ENCODE results near the gene SLC1A2. TPM values are rescaled to one million over a fixed set of nuclear protein-coding genes. Genes with fewer than 3 reads are reported as not detected.

The SLC1A2 gene
- total RNA-seq, 1 experiment from 2014 or later, result 0.50 TPM

GRCh38 chr11:35454362-35454761 lies 35.0 kb upstream of the SLC1A2 start:
- no peak overlapping the region for H2BK15ac ChIP-seq (ENCODE audit: low read depth, low read length)
- no peak overlapping the region for H3K18ac ChIP-seq (ENCODE audit: insufficient read length, low read depth, low read length)
- no peak overlapping the region for H2BK120ac ChIP-seq (ENCODE audit: low read depth, low read length, poor library complexity, severe bottlenecking)
- H4K8ac ChIP-seq (replicated peaks; ENCODE audit: insufficient read length, low read depth, low read length), result no peak overlapping the region
- TF ChIP-seq CTCF (conservative IDR thresholded peaks at IDR 0.05), result no peak
- no peak overlapping the region for H4K5ac ChIP-seq (ENCODE audit: insufficient read length, low read depth, low read length)
- H3T11ph ChIP-seq (ENCODE audit: low read length), result no peak overlapping the region
- no peak overlapping the region for H3K9ac ChIP-seq (ENCODE audit: extremely low read depth, insufficient read length, low read length)
- no peak for DNase-seq
- no peak overlapping the region for H3K27ac Mint-ChIP-seq
- H3K79me2 ChIP-seq (ENCODE audit: insufficient read depth, low read length), result no peaks in the 10 kb centered on the region
- no peak overlapping the region for H3K23ac ChIP-seq (ENCODE audit: insufficient read length, low read depth, low read length)
- no peak overlapping the region for H2BK20ac ChIP-seq (ENCODE audit: low read depth, low read length, poor library complexity, severe bottlenecking)
- H3K14ac ChIP-seq (ENCODE audit: insufficient read depth, low read length), result no peak overlapping the region
- H3K4me2 ChIP-seq (ENCODE audit: insufficient read depth, insufficient read length, low read length), result no peak overlapping the region
- no peak overlapping the region for H2AK5ac ChIP-seq (ENCODE audit: insufficient read length, low read length)
- no peak overlapping the region for H3K4me3 Mint-ChIP-seq
- no peak overlapping the region for H2BK5ac ChIP-seq (ENCODE audit: insufficient read length, low read length)
- no CpG with 5 or more reads among the region's 1 CpG for WGBS (ENCODE audit: extremely low coverage, insufficient read length, low lambda C conversion rate)
- no peaks in the 10 kb centered on the region for H3K27me3 ChIP-seq (ENCODE audit: insufficient read depth, low read length)
- H3K9me3 ChIP-seq (ENCODE audit: control insufficient read depth, low read depth, low read length), result no peaks in the 10 kb centered on the region
- no peaks in the 10 kb centered on the region for H3K79me1 ChIP-seq (ENCODE audit: insufficient read depth, low read depth, low read length, poor library complexity, severe bottlenecking)
- peaks cover 13% of the 10 kb centered on the region for H3K27me3 Mint-ChIP-seq (ENCODE audit: low read depth)
- no peaks in the 10 kb centered on the region for H3K23me2 ChIP-seq (ENCODE audit: insufficient read length, low read depth, low read length, poor library complexity, severe bottlenecking)
- H3K4ac ChIP-seq (ENCODE audit: low read depth, low read length), result no peak overlapping the region
- no peak overlapping the region for H2BK12ac ChIP-seq (ENCODE audit: insufficient read length, low read depth, low read length)
- no peak overlapping the region for H3K27ac ChIP-seq (ENCODE audit: insufficient read length, low read depth, low read length)
- no peaks in the 10 kb centered on the region for H4K20me1 ChIP-seq (ENCODE audit: control insufficient read depth, insufficient read depth, insufficient read length)
- H3K4me1 Mint-ChIP-seq, result peaks cover 0 to 2% of the 10 kb centered on the region in 2 experiments; a peak in 2 of 4 replicates
- no peak overlapping the region for H2AFZ ChIP-seq (ENCODE audit: low read length)
- H3K4me1 ChIP-seq (ENCODE audit: insufficient read depth, low read length), result no peaks in the 10 kb centered on the region
- H3K36me3 Mint-ChIP-seq (ENCODE audit: insufficient read depth in 1 of 3, low read depth in 3 of 3), result peaks cover 0 to 16% (median 0%) of the 10 kb centered on the region in 3 experiments; a peak in 2 of 7 replicates
- H3K56ac ChIP-seq (ENCODE audit: insufficient read length, low read depth, low read length), result no peak overlapping the region
- H4K91ac ChIP-seq (ENCODE audit: insufficient read length, low read depth, low read length), result no peak overlapping the region
- H3K9me3 Mint-ChIP-seq, result peaks cover 7 to 11% of the 10 kb centered on the region in 2 experiments; a peak in 3 of 5 replicates

All from H9 (cell line).